Sigmoid colon (tissue), 4 donors: ENCODE results near the gene USP34.

ENCODE experiments used
- EP300 ChIP-seq, 4 donors: sonication (generic); formaldehyde crosslinking; IDR thresholded peaks; one replicate each; pipeline ENCODE4 v1.6.1; 2017; ENCODE audit warnings: antibody characterized with exemption in 4 of 4
- POLR2AphosphoS5 ChIP-seq, 4 donors: sonication (generic); formaldehyde crosslinking; IDR thresholded peaks; one replicate each; pipeline ENCODE4 v1.6.1; 2017; ENCODE audit warnings: antibody characterized with exemption in 4 of 4
- TF ChIP-seq, protein P1 (sequence below), 4 experiments: fragments of 450-650 bp in 3 of 4; fragments of 200-600 bp in 1 of 4; IDR thresholded peaks; one replicate each; pipeline ENCODE4 v1.5.1; 2016 to 2019; ENCODE audit warnings: antibody characterized with exemption in 4 of 4, mild to moderate bottlenecking in 3 of 4, moderate library complexity in 2 of 4

DNA sequence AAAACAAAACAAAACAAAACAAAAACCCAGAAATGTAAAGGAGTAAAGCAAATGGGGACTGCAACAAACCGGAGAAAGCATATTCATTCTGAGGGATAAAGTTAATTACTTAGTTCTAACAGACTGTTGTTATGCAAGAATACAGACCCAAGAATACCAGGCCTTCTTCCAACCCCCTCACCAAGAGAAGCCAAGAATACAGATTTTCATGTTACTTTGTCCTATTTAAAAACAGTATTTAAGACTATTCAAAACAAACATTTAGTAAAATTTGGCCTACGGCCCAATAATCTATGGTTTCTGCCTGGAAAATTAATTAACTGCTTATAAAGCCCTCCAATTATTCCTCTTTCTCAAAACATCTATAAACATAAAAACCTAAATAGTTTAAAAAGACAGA lies 91.4 kb downstream of the USP34 start:
- TF ChIP-seq, protein P1, sequence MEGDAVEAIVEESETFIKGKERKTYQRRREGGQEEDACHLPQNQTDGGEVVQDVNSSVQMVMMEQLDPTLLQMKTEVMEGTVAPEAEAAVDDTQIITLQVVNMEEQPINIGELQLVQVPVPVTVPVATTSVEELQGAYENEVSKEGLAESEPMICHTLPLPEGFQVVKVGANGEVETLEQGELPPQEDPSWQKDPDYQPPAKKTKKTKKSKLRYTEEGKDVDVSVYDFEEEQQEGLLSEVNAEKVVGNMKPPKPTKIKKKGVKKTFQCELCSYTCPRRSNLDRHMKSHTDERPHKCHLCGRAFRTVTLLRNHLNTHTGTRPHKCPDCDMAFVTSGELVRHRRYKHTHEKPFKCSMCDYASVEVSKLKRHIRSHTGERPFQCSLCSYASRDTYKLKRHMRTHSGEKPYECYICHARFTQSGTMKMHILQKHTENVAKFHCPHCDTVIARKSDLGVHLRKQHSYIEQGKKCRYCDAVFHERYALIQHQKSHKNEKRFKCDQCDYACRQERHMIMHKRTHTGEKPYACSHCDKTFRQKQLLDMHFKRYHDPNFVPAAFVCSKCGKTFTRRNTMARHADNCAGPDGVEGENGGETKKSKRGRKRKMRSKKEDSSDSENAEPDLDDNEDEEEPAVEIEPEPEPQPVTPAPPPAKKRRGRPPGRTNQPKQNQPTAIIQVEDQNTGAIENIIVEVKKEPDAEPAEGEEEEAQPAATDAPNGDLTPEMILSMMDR (IDR thresholded peaks at IDR 0.05) = no peak
- TF ChIP-seq POLR2AphosphoS5 (IDR thresholded peaks at IDR 0.05) = no peak
- no peak for TF ChIP-seq EP300 (IDR thresholded peaks at IDR 0.05)
